Measurements from ENCODE around the gene SIRT3.

- TF ChIP-seq CTCF (conservative IDR thresholded peaks at IDR 0.05; ENCODE audit: low read depth, low read length): peak; percentile 58
- no peak for TF ChIP-seq USF2 (IDR thresholded peaks at IDR 0.05; ENCODE audit: low read depth, low read length)
- TF ChIP-seq FOS (IDR thresholded peaks at IDR 0.05; ENCODE audit: low read depth, low read length): no peak
- no peak for TF ChIP-seq POLR2A (IDR thresholded peaks at IDR 0.05; ENCODE audit: low read depth, low read length)
- no peak for TF ChIP-seq CEBPB (IDR thresholded peaks at IDR 0.05; ENCODE audit: low read depth, low read length)
- TF ChIP-seq SMC3 (IDR thresholded peaks at IDR 0.05; ENCODE audit: low read depth, low read length): peak; percentile 72
- no peak for TF ChIP-seq RCOR1 (IDR thresholded peaks at IDR 0.05; ENCODE audit: insufficient replicate concordance, low read length)
- no peak for TF ChIP-seq CHD1 (IDR thresholded peaks at IDR 0.05; ENCODE audit: low read depth, low read length)
- TF ChIP-seq RAD21 (IDR thresholded peaks at IDR 0.05; ENCODE audit: low read length): peak; percentile 67
- no peak for TF ChIP-seq BHLHE40 (IDR thresholded peaks at IDR 0.05; ENCODE audit: low read depth, low read length)
- no peak for TF ChIP-seq MXI1 (IDR thresholded peaks at IDR 0.05; ENCODE audit: borderline replicate concordance, low read depth, low read length)
- TF ChIP-seq RFX5 (IDR thresholded peaks at IDR 0.05; ENCODE audit: low read depth, low read length): no peak
Measured at GRCh38 chr11:250740-251299, 14.7 kb upstream of the SIRT3 start.

Measured in IMR-90 (cell line).